Measurements from ENCODE around the gene COG5.

COG5 gene

GRCh38 chr7:107242267-107242666 lies 321.5 kb downstream of the COG5 start:
- no peak for DNase-seq (ENCODE audit: low spot score)
- no peak overlapping the region for H3K27ac ChIP-seq

GRCh38 chr7:107237451-107237850 lies 326.3 kb downstream of the COG5 start:
- no peak for TF ChIP-seq CTCF (IDR thresholded peaks at IDR 0.05)
- no peak for DNase-seq (ENCODE audit: low spot score)
- H3K27ac ChIP-seq, result no peak overlapping the region
- H3K4me3 ChIP-seq, result no peak overlapping the region

More at GRCh38 chr7:107242267-107242666, 321.5 kb downstream of the COG5 start:
- no peak overlapping the region for H3K4me3 ChIP-seq
- no peak for TF ChIP-seq CTCF (IDR thresholded peaks at IDR 0.05)

- no peak for DNase-seq (ENCODE audit: low spot score)
- no peak for TF ChIP-seq CTCF (IDR thresholded peaks at IDR 0.05)
- H3K4me3 ChIP-seq, result no peak overlapping the region
- no peak overlapping the region for H3K27ac ChIP-seq
Observed at GRCh38 chr7:107236862-107237261, 326.9 kb downstream of the COG5 start.

- H3K27ac ChIP-seq, result no peak overlapping the region
- TF ChIP-seq CTCF (IDR thresholded peaks at IDR 0.05), result no peak
- no peak overlapping the region for H3K4me3 ChIP-seq
- DNase-seq (ENCODE audit: low spot score), result no peak
Observed at GRCh38 chr7:107234436-107234835, 329.3 kb downstream of the COG5 start.

GRCh38 chr7:107233981-107234380 lies 329.7 kb downstream of the COG5 start:
- no peak for TF ChIP-seq CTCF (IDR thresholded peaks at IDR 0.05)
- Histone ChIP-seq H3K27ac (no peak overlapping the region), H3K4me3 (no peak overlapping the region)
- no peak for DNase-seq (ENCODE audit: low spot score)

- Histone ChIP-seq H3K4me3 (no peak overlapping the region), H3K27ac (no peak overlapping the region)
- DNase-seq (ENCODE audit: low spot score), result no peak
- no peak for TF ChIP-seq CTCF (IDR thresholded peaks at IDR 0.05)
Observed at GRCh38 chr7:107233174-107233573, 330.5 kb downstream of the COG5 start.

- H3K4me3 ChIP-seq, result no peak overlapping the region
- no peak for TF ChIP-seq CTCF (IDR thresholded peaks at IDR 0.05)
- no peak for DNase-seq (ENCODE audit: low spot score)
- H3K27ac ChIP-seq, result no peak overlapping the region
Observed at GRCh38 chr7:107232568-107233090, 331.1 kb downstream of the COG5 start.

Measured in coronary artery (tissue), 2 donors.